OCI-M1 (cell line): ENCODE measurements around the gene WBP11.

ENCODE experiments used
- DNase-seq: peaks from one replicate; lab custom pipeline; 2025; lab: John Stamatoyannopoulos, UW

The WBP11 gene

GRCh38 chr12:14824012-14824634 is 20.8 kb upstream of the WBP11 start:
- no peak for DNase-seq

DNA sequence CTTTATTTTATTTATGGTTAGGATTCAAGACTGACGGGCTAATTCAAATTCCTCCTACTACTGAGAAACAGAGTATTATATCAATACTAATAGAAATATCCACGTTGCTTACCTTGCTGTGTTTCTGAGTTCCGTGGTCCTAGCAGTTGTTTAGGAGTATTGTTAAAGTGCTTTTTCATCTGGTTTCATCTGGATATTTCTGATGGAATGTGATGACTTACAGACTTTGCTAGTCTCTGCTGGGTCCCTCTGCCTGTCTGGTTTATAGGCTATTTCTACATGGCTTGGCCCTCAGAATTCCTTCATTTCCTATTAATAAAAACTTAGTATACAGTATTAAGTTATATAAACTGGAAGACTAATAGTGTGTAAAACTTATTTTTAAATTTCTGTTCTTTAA is 10.7 kb upstream of the WBP11 start, which contains the start of gene SMCO3:
SMCO3 (minus strand) TSS at position 169 of the 400 bp plus-strand sequence. CDS start 7,502 bp downstream, outside the sequence.
- DNase-seq: no peak

- DNase-seq: no peak
These were observed 8.2 kb upstream of the WBP11 start for GRCh38 chr12:14811486-14811885.

- peak; percentile 64 for DNase-seq
These were observed 7.7 kb upstream of the WBP11 start for GRCh38 chr12:14810953-14811483.

GRCh38 chr12:14810167-14810952 is 7.1 kb upstream of the WBP11 start:
- no peak for DNase-seq

- peak; percentile 68 for DNase-seq
These were observed 517 bp upstream of the WBP11 start for GRCh38 chr12:14803830-14804160.

DNA sequence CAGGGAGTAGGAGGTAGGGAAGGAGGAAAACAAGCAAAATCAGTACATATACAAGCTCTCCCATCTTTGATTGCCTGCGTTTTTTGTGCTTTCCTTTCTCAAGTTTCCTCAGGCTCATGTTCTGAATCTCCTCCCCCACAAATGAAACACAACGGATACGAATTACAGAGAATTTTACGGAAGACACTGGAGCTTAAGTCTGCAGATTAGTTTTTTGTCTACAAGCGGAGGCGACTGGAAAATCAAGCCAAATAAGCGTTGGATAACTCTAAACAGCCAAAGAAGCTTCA is 612 bp downstream of the WBP11 start:
- no peak for DNase-seq

DNA sequence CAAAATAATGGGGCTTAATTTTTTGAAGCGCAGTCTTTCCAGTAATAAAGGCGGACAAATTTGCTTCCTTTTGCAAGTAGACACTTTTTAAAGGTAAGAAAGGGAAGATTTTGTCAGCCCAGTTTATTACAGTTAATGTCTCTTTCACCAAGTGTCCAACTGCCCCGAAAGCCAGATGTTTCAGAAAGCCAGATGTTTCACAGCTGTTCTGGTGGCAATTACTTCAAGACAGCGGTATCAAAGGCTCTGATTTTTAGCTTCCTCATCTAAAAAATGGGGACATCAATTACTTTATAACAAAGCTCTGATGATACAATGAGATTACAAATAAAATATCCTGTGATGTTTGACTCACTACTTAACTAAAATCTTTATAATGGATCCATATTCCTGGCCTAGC is 1.0 kb downstream of the WBP11 start:
- DNase-seq: no peak

- no peak for DNase-seq
These were observed 8.2 kb downstream of the WBP11 start for GRCh38 chr12:14795028-14795448.

DNA sequence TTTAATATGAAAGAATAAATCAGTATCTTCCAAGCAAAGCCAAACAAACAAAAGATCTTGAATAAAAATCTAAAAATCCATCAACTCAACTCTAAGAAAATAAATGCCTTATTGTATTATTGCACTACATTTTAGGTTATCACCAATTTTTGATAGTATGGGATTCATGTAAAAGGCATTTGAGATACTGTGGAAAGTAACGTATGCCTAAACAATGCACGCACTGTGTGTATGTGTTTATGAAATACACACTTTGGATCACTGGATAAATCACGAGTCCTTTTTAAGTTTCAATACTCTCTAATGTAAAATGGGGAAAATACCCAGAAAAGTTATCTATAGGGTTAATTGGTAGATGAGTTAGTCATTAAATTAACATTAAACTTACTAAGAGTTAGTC is 17.7 kb downstream of the WBP11 start:
- no peak for DNase-seq

DNA sequence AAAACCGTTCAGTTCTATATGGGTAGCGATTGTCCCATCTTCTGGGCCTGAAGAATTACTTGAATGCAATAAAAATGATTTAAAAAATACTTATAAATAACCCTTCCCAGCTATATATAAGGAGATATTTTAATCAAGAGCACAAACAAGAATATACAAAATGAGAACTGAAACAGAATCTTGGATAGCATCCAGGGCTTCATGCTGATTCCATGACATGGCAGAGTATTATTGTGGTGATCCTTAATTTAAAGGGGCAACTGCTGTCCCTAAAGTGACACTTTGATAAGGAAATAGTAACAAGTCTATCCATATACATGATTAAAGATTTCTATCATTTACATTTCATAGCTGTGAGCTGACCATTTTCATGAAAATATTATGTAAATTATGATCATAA is 18.8 kb downstream of the WBP11 start:
- no peak for DNase-seq

DNA sequence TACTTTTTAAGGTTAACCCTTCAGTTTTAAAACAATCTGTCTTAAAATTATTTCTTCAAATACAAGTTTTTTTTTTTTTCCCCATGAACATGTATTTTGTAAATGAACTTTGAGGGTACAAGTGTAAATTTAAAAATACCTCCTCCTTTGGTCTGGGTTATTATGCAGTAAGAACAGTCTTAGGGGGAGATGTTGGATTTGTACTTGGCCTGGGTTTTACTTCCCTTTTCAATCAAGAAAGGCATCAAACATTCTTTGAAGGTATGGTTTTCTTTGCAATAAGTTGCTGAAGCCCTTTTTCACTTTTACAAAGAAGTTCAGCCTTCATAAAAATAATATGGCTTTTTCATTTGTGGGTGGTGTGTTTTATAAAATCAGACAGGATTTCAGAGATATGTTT is 20.5 kb downstream of the WBP11 start:
- DNase-seq: no peak

- no peak for DNase-seq
These were observed 21.7 kb downstream of the WBP11 start for GRCh38 chr12:14781563-14781962.

DNA sequence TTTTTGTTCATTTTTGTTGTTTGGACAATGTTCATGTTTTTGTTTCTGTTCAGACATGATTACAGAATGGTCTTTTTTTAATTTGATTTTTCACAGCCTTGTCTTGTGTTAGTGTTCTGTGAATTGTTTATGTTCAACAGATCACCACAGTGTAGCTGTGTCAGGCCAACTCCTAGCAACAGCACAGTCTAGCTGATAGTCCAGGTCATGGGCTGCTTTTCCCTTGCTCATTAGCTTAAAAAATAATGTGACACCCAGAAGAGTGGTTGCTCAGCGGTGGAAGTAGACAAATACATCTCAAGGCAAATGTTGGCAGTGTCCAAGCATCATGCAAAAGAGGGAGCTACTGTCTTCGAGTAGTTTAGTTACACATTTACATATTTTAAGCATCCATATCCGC is 22.4 kb downstream of the WBP11 start:
- DNase-seq: no peak

DNA sequence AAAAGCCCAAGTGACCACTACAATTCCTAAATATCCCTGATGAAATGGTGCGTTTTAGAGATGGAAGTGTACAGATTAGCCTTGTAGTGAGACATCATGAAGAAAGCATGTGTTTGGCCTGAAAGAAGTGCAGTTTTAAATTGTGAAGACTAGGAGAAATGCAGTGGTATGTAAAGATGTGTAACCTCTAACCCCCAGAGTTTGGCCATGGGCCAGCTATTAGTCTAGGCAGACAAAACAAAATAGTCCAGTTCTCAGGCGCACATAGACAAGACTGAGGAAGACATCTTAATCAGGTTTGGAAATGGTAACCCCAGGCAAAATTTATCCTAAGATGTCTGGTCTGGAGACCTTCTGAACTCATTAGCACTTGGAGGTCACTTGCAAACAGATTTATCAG is 23.4 kb downstream of the WBP11 start:
- DNase-seq: no peak

GRCh38 chr12:14777271-14777670 is 26.0 kb downstream of the WBP11 start:
- DNase-seq: no peak

DNA sequence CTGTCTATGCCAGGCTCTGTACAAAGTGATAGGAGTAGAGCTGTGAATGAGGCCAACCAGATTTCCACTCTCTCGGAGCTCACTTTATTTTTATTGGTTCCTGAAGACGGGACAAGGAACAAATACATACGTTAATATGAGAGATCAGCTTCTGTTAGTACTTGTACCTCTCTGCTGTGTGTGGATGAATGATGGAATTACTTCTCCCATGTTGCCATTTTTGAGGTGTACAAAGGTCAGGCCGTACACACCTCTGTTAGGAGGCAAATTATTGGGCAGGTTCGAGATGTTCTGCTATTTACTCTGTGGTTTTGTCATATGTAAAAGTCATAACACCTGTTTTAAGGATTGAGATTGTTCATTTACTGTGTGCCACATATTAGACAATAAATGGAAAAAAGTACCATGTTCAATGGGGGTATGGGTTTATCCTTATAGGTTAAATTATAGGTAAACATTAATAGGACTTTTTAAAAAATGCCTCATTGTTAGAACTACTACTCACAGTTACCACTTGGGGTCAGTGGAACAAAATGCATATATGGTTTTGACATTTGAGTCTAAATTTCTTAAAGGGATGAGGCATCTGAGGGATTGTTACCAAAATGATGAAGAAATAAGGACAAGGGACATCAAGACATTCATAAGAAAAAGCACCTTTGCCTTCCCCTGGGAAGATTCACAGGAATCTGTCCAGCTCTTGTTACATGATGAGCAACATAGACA is 26.9 kb downstream of the WBP11 start:
- peak; percentile 62 for DNase-seq

- DNase-seq: no peak
These were observed 27.7 kb downstream of the WBP11 start for GRCh38 chr12:14775636-14775980.

GRCh38 chr12:14774906-14775635 is 28.2 kb downstream of the WBP11 start:
- peak; percentile 82 for DNase-seq

DNA sequence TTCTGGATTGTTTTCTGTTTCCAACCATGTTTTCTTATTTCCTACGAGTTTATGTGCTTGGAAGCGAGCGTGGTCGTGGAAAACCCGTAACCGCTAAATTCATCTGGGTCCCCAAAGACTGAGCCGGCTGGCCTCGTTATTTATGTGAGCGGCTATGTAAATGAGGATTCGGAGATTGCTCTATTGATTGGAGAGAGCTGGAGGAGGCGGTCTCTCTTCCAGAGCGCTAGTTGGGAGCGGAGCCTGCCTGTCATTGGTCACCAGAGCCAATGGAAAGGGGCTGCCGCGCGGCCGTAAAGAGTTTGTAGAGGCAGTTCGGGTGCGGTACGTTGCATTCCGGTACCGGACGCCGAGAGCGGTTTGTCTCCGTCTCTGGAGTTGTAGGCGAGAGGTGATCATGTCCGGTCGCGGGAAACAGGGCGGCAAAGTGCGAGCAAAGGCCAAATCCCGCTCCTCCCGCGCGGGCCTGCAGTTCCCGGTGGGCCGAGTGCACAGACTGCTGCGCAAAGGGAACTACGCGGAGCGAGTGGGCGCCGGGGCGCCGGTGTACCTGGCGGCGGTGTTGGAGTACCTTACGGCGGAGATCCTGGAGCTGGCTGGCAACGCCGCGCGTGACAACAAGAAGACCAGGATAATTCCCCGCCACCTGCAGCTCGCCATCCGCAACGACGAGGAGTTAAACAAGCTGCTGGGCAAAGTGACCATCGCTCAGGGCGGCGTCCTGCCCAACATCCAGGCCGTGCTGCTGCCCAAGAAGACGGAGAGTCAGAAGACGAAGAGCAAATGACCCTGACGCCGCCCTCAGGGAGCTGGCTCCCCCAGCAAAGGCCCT is 29.0 kb downstream of the WBP11 start:
- DNase-seq: peak; percentile 97

GRCh38 chr12:14773685-14774073 is 29.6 kb downstream of the WBP11 start:
- DNase-seq: no peak

GRCh38 chr12:14772946-14773345 is 30.3 kb downstream of the WBP11 start:
- DNase-seq: no peak
